Measurements from ENCODE around the gene ARL3.

- no peak for TF ChIP-seq CTCF (IDR thresholded peaks at IDR 0.05; ENCODE audit: low read depth, low read length, poor library complexity, severe bottlenecking)
- TF ChIP-seq EZH2phosphoT487 (IDR thresholded peaks at IDR 0.05; ENCODE audit: borderline replicate concordance, low read length) = no peak
Observed at GRCh38 chr10:102673236-102673818, 40.9 kb downstream of the ARL3 start.
